Measurements from ENCODE around the gene LRRFIP1. TPM values are rescaled to one million over a fixed set of nuclear protein-coding genes. Genes with fewer than 3 reads are reported as not detected.
"Not testable (repeated sequence)": the region's sequence is repeated elsewhere in the genome, so short reads cannot be mapped to it uniquely, and the experiment has no call there.

The LRRFIP1 gene
- total RNA-seq, 1 donor from 2014 or later: 216 TPM

- H3K4me3 Mint-ChIP-seq: no peak overlapping the region
- DNase-seq: no peak
Observed at GRCh38 chr2:237680702-237681478, 53.5 kb downstream of the LRRFIP1 start.

GRCh38 chr2:237682151-237682550 is 54.8 kb downstream of the LRRFIP1 start:
- Mint-ChIP-seq H3K36me3 (ENCODE audit: low read depth) (no peaks in the 10 kb centered on the region), H3K4me3 (no peak overlapping the region), H3K27me3 (no peaks in the 10 kb centered on the region), H3K27ac (no peak overlapping the region), H3K4me1 (peaks cover 17% of the 10 kb centered on the region), H3K9me3 (no peaks in the 10 kb centered on the region)
- no peak for DNase-seq
- intact Hi-C loops (cut with micrococcal nuclease): no loop called here

More at GRCh38 chr2:237680702-237681478, 53.5 kb downstream of the LRRFIP1 start:
- no peaks in the 10 kb centered on the region for H3K9me3 Mint-ChIP-seq
- intact Hi-C loops (cut with micrococcal nuclease): no loop called here
- no peaks in the 10 kb centered on the region for H3K27me3 Mint-ChIP-seq
- no peak overlapping the region for H3K27ac Mint-ChIP-seq
- H3K4me1 Mint-ChIP-seq: peaks cover 20% of the 10 kb centered on the region
- H3K36me3 Mint-ChIP-seq (ENCODE audit: low read depth): no peaks in the 10 kb centered on the region

- no peaks in the 10 kb centered on the region for H3K27me3 Mint-ChIP-seq
- no peak overlapping the region for H3K27ac Mint-ChIP-seq
- H3K4me3 Mint-ChIP-seq: no peak overlapping the region
- H3K4me1 Mint-ChIP-seq: peaks cover 21% of the 10 kb centered on the region
- no peaks in the 10 kb centered on the region for H3K36me3 Mint-ChIP-seq (ENCODE audit: low read depth)
- intact Hi-C loops (cut with micrococcal nuclease): no loop called here
- H3K9me3 Mint-ChIP-seq: no peaks in the 10 kb centered on the region
- no peak for DNase-seq
Observed at GRCh38 chr2:237682856-237683670, 55.7 kb downstream of the LRRFIP1 start.

GRCh38 chr2:237685408-237685807 is 58.0 kb downstream of the LRRFIP1 start:
- no peaks in the 10 kb centered on the region for H3K27me3 Mint-ChIP-seq
- H3K9me3 Mint-ChIP-seq: no peaks in the 10 kb centered on the region
- no peak overlapping the region for H3K27ac Mint-ChIP-seq
- peaks cover 40% of the 10 kb centered on the region for H3K4me1 Mint-ChIP-seq
- no peaks in the 10 kb centered on the region for H3K36me3 Mint-ChIP-seq (ENCODE audit: low read depth)
- intact Hi-C loops (cut with micrococcal nuclease): loop anchor here (5.0 kb wide), 1 partner anchor 533 kb away; no protein-coding TSS in a partner anchor
- DNase-seq: no peak
- H3K4me3 Mint-ChIP-seq: no peak overlapping the region

GRCh38 chr2:237686659-237687136 is 59.3 kb downstream of the LRRFIP1 start:
- Mint-ChIP-seq H3K4me1 (peaks cover 43% of the 10 kb centered on the region), H3K4me3 (no peak overlapping the region), H3K36me3 (ENCODE audit: low read depth) (no peaks in the 10 kb centered on the region), H3K27me3 (no peaks in the 10 kb centered on the region), H3K9me3 (no peaks in the 10 kb centered on the region), H3K27ac (peak overlapping the region; percentile 95)
- intact Hi-C loops (cut with micrococcal nuclease): loop anchor here (1.0 to 5.0 kb wide), 3 partner anchors 13 to 534 kb away; no protein-coding TSS in a partner anchor
- DNase-seq: no peak

GRCh38 chr2:237688081-237688480 is 60.7 kb downstream of the LRRFIP1 start:
- H3K27ac Mint-ChIP-seq: peak overlapping the region; percentile 95

GRCh38 chr2:237688541-237688940 is 61.2 kb downstream of the LRRFIP1 start:
- Mint-ChIP-seq H3K4me1 (peaks cover 46% of the 10 kb centered on the region), H3K27ac (peak overlapping the region; percentile 61)
- H3K4me3 Mint-ChIP-seq; H3K36me3 Mint-ChIP-seq (ENCODE audit: low read depth); H3K27me3 Mint-ChIP-seq; DNase-seq; H3K9me3 Mint-ChIP-seq: not testable (repeated sequence)
- intact Hi-C loops (cut with micrococcal nuclease): loop anchor here (5.0 kb wide), 1 partner anchor 536 kb away; no protein-coding TSS in a partner anchor

More at GRCh38 chr2:237688081-237688480, 60.7 kb downstream of the LRRFIP1 start:
- Mint-ChIP-seq H3K36me3 (ENCODE audit: low read depth) (peaks cover 2% of the 10 kb centered on the region), H3K4me3 (peak overlapping the region; percentile 66), H3K4me1 (peaks cover 43% of the 10 kb centered on the region), H3K9me3 (no peaks in the 10 kb centered on the region), H3K27me3 (no peaks in the 10 kb centered on the region)
- no peak for DNase-seq
- intact Hi-C loops (cut with micrococcal nuclease): loop anchor here (5.0 kb wide), 1 partner anchor 536 kb away; no protein-coding TSS in a partner anchor

- no peaks in the 10 kb centered on the region for H3K27me3 Mint-ChIP-seq
- DNase-seq: peak; percentile 72
- peaks cover 53% of the 10 kb centered on the region for H3K4me1 Mint-ChIP-seq
- peaks cover 15% of the 10 kb centered on the region for H3K36me3 Mint-ChIP-seq (ENCODE audit: low read depth)
- no peaks in the 10 kb centered on the region for H3K9me3 Mint-ChIP-seq
- H3K4me3 Mint-ChIP-seq: peak overlapping the region; percentile 81
- intact Hi-C loops (cut with micrococcal nuclease): loop anchor here (5.0 to 10.0 kb wide), 4 partner anchors 308 to 1145 kb away; partner anchors contain the start of gene ASB1
- peak overlapping the region; percentile 56 for H3K27ac Mint-ChIP-seq
Observed at GRCh38 chr2:237689336-237690131, 62.1 kb downstream of the LRRFIP1 start.

- intact Hi-C loops (cut with micrococcal nuclease): loop anchor here (5.0 to 10.0 kb wide), 3 partner anchors 306 to 1146 kb away; partner anchors contain the start of gene ASB1
- Mint-ChIP-seq H3K9me3 (no peaks in the 10 kb centered on the region), H3K27me3 (no peaks in the 10 kb centered on the region), H3K4me3 (peak overlapping the region; percentile 81), H3K4me1 (peaks cover 59% of the 10 kb centered on the region), H3K36me3 (ENCODE audit: low read depth) (peaks cover 17% of the 10 kb centered on the region), H3K27ac (peak overlapping the region; percentile 72)
- DNase-seq: peak; percentile 98
Observed at GRCh38 chr2:237691029-237691907, 63.9 kb downstream of the LRRFIP1 start.

- H3K27me3 Mint-ChIP-seq: no peaks in the 10 kb centered on the region
- peaks cover 18% of the 10 kb centered on the region for H3K36me3 Mint-ChIP-seq (ENCODE audit: low read depth)
- peak overlapping the region; percentile 99 for H3K4me3 Mint-ChIP-seq
Observed at GRCh38 chr2:237691908-237692600, 64.7 kb downstream of the LRRFIP1 start.

GRCh38 chr2:237692601-237693290 is 65.4 kb downstream of the LRRFIP1 start:
- H3K27me3 Mint-ChIP-seq: no peaks in the 10 kb centered on the region
- peaks cover 64% of the 10 kb centered on the region for H3K4me1 Mint-ChIP-seq

More at GRCh38 chr2:237691908-237692600, 64.7 kb downstream of the LRRFIP1 start:
- intact Hi-C loops (cut with micrococcal nuclease): loop anchor here (1.0 to 10.0 kb wide), 5 partner anchors 8 to 1147 kb away; partner anchors contain the start of gene ASB1
- peak; percentile 98 for DNase-seq
- H3K4me1 Mint-ChIP-seq: peaks cover 61% of the 10 kb centered on the region
- H3K9me3 Mint-ChIP-seq: no peaks in the 10 kb centered on the region
- peak overlapping the region; percentile 99 for H3K27ac Mint-ChIP-seq

More at GRCh38 chr2:237692601-237693290, 65.4 kb downstream of the LRRFIP1 start:
- Mint-ChIP-seq H3K4me3 (peak overlapping the region; percentile 99), H3K36me3 (ENCODE audit: low read depth) (peaks cover 21% of the 10 kb centered on the region), H3K9me3 (no peaks in the 10 kb centered on the region), H3K27ac (peak overlapping the region; percentile 99)
- intact Hi-C loops (cut with micrococcal nuclease): loop anchor here (1.0 to 10.0 kb wide), 6 partner anchors 8 to 1148 kb away; partner anchors contain the start of gene ASB1
- DNase-seq: no peak
